NT2/D1 (cell line): ENCODE data around the gene P2RX7.

Experiments
- DNase-seq: peaks from one replicate; pipeline ENCODE4 v3.0.0-alpha.2; 2011; ENCODE audit warnings: low read depth, low spot score
- H3K27me3 ChIP-seq: 2 replicates; pipeline ENCODE4 v1.6.0; 2011; ENCODE audit warnings: mild to moderate bottlenecking; ENCODE audit not compliant: insufficient read length, insufficient read depth
- H3K36me3 ChIP-seq: 2 replicates; pipeline ENCODE4 v1.6.1; 2011; ENCODE audit warnings: mild to moderate bottlenecking, low read length, mixed read lengths; ENCODE audit not compliant: insufficient read depth, insufficient read length
- H3K4me1 ChIP-seq: 2 replicates; pipeline ENCODE4 v1.5.1; 2011; ENCODE audit not compliant: insufficient read depth, insufficient read length
- H3K4me3 ChIP-seq: 2 replicates; pipeline ENCODE4 v1.5.1; 2011; ENCODE audit warnings: low read depth; ENCODE audit not compliant: insufficient read length
- H3K9ac ChIP-seq: 2 replicates; pipeline ENCODE4 v1.6.0; 2011; ENCODE audit warnings: low read depth; ENCODE audit not compliant: insufficient read length
- H3K9me3 ChIP-seq: 2 replicates; pipeline ENCODE4 v1.5.1; 2011; ENCODE audit warnings: mild to moderate bottlenecking, low read length; ENCODE audit not compliant: insufficient read depth
- SUZ12 ChIP-seq: IDR thresholded peaks from 2 replicates; pipeline ENCODE4 v1.6.1; 2011; ENCODE audit not compliant: insufficient read length, insufficient read depth; ENCODE audit errors: extremely low read depth
- YY1 ChIP-seq: IDR thresholded peaks from 2 replicates; pipeline ENCODE4 v1.6.1; 2011; ENCODE audit not compliant: insufficient read length, insufficient read depth
- ZNF274 ChIP-seq: IDR thresholded peaks from 2 replicates; pipeline ENCODE4 v1.6.1; 2011; ENCODE audit warnings: mild to moderate bottlenecking, low read depth, low read length

Gene P2RX7

GRCh38 chr12:121132601-121133481 is at the start of gene P2RX7:
TSS of gene P2RX7 (plus strand) at chr12:121132876. CDS start at chr12:121132971, 95 bp downstream.
- Histone ChIP-seq H3K4me1 (no peaks in the 10 kb centered on the region), H3K36me3 (no peaks in the 10 kb centered on the region), H3K27me3 (no peaks in the 10 kb centered on the region), H3K9ac (no peak within 1 kb of the TSS), H3K9me3 (no peaks in the 10 kb centered on the region), H3K4me3 (no peak within 1 kb of the TSS)
- no peak for DNase-seq
- TF ChIP-seq ZNF274 (no peak), YY1 (no peak), SUZ12 (no peak)

DNA sequence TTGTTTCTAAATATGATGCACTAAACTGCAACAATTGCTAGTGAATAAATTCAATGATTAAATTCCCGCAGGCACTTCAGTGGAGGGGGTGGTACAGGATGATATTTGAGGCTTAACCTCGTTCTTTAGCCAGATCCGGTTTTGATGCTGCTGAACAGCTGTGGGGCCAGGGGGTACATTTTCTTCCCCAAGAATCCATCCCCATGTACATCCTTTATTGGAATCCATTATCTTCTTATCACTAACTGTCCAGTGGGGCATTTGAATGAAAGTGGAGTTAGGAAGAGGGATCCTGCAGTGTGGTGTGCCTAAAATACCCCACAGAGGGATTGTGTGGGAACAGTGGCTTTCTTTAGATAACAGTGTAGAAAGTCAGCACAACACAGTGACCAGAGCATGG is 48.4 kb upstream of the P2RX7 start:
- Histone ChIP-seq H3K4me1 (no peaks in the 10 kb centered on the region), H3K36me3 (no peaks in the 10 kb centered on the region), H3K27me3 (no peaks in the 10 kb centered on the region), H3K4me3 (no peak overlapping the region), H3K9ac (no peak overlapping the region), H3K9me3 (peaks cover 16% of the 10 kb centered on the region; the same call in 1 of the 2 replicates)
- no peak for TF ChIP-seq ZNF274
- TF ChIP-seq SUZ12: no peak
- no peak for TF ChIP-seq YY1
- no peak for DNase-seq

DNA sequence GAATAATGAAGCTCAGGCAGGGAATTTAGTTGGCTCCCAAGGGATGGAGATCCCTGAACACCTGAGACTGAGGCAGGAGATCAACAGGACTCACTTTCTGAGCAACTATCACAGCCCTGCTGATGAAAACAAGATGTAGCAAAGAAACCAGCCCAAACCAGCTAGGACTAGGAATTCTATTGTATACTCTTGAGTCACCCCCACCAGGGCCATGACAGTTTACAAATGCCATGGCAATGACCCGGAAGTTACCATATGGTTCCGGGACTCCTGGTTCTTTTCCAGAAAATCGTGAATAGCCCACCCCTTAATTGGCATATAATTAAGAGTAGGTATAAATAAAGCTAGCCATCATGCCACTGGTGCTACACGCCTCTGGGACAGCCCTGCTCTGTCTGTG is 47.6 kb upstream of the P2RX7 start:
- DNase-seq: no peak

DNA sequence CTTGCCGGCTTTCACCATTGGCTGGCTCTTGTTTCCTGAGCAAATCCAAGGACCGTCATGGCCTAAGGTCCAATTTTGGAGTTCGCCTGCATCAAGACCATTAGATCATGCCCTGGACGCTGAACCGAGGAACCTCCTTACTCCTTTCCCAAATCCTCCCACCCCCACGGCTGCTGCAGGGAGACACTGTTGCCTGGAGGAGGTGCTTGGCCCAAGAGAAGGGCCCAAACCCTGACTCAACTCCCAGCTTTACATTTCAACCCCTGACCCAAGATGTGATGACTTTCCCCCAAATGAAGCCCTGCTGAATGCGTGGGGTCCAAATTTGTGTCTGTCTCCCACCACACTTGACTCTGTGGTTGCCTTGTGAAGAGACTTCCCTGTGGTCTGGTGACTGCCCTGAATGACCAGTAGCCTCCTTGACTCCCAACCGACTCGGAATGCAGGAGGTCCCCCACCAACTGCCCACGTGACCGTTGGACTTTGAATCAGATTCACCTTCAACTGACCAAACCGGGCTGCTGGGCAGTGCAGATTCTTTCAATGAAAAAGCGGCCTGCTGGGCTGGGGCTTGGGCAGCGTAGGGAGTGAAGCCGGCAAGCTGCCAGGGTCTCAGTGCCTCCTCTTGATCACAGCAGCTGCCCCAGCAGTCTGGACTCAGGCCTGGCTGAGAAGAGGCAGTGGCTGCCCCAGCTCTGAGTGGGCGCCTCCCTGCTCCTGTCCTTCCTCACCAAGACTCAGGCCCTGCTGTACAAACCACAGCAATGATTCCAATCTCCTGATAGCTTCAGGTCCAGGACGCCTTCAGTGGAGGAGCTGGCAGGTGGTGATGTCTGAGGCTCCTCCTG is 46.9 kb upstream of the P2RX7 start:
- Histone ChIP-seq H3K36me3 (no peaks in the 10 kb centered on the region), H3K9ac (no peak overlapping the region), H3K4me3 (no peak overlapping the region), H3K4me1 (no peaks in the 10 kb centered on the region), H3K9me3 (peaks cover 15% of the 10 kb centered on the region; the same call in 1 of the 2 replicates), H3K27me3 (no peaks in the 10 kb centered on the region)
- DNase-seq: no peak
- TF ChIP-seq YY1 (no peak), SUZ12 (no peak), ZNF274 (no peak)

More for the DNA sequence above, 47.6 kb upstream of the P2RX7 start:
- Histone ChIP-seq H3K27me3 (no peaks in the 10 kb centered on the region), H3K9ac (no peak overlapping the region), H3K36me3 (no peaks in the 10 kb centered on the region), H3K4me3 (no peak overlapping the region), H3K9me3 (peaks cover 15% of the 10 kb centered on the region; the same call in 1 of the 2 replicates), H3K4me1 (no peaks in the 10 kb centered on the region)
- TF ChIP-seq YY1: no peak
- TF ChIP-seq ZNF274: no peak
- TF ChIP-seq SUZ12: no peak

DNA sequence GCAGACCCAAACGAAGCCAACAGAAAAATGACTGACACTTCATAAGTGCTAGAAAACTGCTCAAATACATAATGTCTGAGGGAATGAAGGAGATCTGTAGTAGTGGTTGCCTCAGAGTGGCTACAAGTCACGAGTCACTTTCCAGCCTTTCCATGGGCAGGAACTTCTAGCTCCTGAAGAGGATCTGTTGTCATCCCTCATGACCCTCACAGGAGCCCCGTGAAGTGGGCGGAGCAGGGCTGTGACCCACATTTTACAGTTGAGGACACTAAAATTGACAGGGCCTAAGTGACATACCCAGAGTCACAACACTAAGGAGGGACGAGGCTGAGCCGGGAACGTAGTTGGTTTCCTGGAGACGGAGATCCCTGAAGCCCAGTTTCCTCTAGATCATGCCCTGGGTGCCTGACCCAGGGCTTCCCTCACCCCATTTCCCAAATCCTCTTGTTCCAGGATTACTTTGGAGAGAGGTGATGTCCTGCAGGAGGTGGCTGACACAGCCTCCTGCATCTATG is 45.8 kb upstream of the P2RX7 start:
- Histone ChIP-seq H3K9ac (no peak overlapping the region), H3K27me3 (no peaks in the 10 kb centered on the region), H3K9me3 (peaks cover 15% of the 10 kb centered on the region; the same call in 1 of the 2 replicates), H3K36me3 (no peaks in the 10 kb centered on the region), H3K4me3 (no peak overlapping the region), H3K4me1 (no peaks in the 10 kb centered on the region)
- DNase-seq: no peak
- no peak for TF ChIP-seq YY1
- TF ChIP-seq SUZ12: no peak

- Histone ChIP-seq H3K27me3 (no peaks in the 10 kb centered on the region), H3K9ac (no peak overlapping the region)
- TF ChIP-seq SUZ12 (no peak), YY1 (no peak), ZNF274 (no peak)
Measured at GRCh38 chr12:121087467-121088194, 45.0 kb upstream of the P2RX7 start.

More at GRCh38 chr12:121087467-121088194, 45.0 kb upstream of the P2RX7 start:
- DNase-seq: no peak
- Histone ChIP-seq H3K4me3 (no peak overlapping the region), H3K36me3 (no peaks in the 10 kb centered on the region), H3K4me1 (no peaks in the 10 kb centered on the region), H3K9me3 (peaks cover 15% of the 10 kb centered on the region; the same call in 1 of the 2 replicates)
